Neural progenitor cell (in vitro differentiated cells): ENCODE data around the gene GTF2IRD1. TPM values are rescaled to one million over a fixed set of nuclear protein-coding genes. Genes with fewer than 3 reads are reported as not detected.
A peak's percentile ranks its signal among the peaks of the same experiment; 100 is the strongest.

Experiments used
- DNase-seq: peaks from one replicate; pipeline ENCODE4 v3.0.0-alpha.2; 2016; ENCODE audit warnings: low spot score
- H2AFZ ChIP-seq: fragments of 200-600 bp; sonication (generic); replicated peaks from 2 replicates; pipeline ENCODE4 v1.6.1; 2016; ENCODE audit warnings: antibody characterized with exemption
- H3F3A ChIP-seq: fragments of 200-600 bp; sonication (generic); 2 replicates; pipeline ENCODE4 v1.6.1; 2016; ENCODE audit warnings: antibody characterized with exemption, low read depth
- H3K27ac ChIP-seq: fragments of 200-600 bp; sonication (generic); 2 replicates; pipeline ENCODE4 v1.5.1; 2016; ENCODE audit warnings: mild to moderate bottlenecking
- H3K27me3 ChIP-seq: fragments of 200-600 bp; sonication (generic); 2 replicates; pipeline ENCODE4 v1.6.1; 2016; ENCODE audit warnings: mild to moderate bottlenecking, moderate library complexity
- H3K36me3 ChIP-seq: fragments of 200-600 bp; sonication (generic); 2 replicates; pipeline ENCODE4 v1.5.1; 2016
- H3K4me1 ChIP-seq: fragments of 200-600 bp; sonication (generic); 2 replicates; pipeline ENCODE4 v1.6.1; 2016; ENCODE audit warnings: mixed run types
- H3K4me2 ChIP-seq: fragments of 200-600 bp; sonication (generic); 2 replicates; pipeline ENCODE4 v1.6.1; 2016
- H3K4me3 ChIP-seq: fragments of 200-600 bp; sonication (generic); 2 replicates; pipeline ENCODE4 v1.5.1; 2016
- H3K79me2 ChIP-seq: fragments of 200-600 bp; sonication (generic); 2 replicates; pipeline ENCODE4 v1.6.1; 2016; ENCODE audit warnings: low read depth
- H3K9ac ChIP-seq: fragments of 200-600 bp; sonication (generic); 2 replicates; pipeline ENCODE4 v1.6.1; 2016
- H3K9me3 ChIP-seq: fragments of 200-600 bp; sonication (generic); 2 replicates; pipeline ENCODE4 v1.5.1; 2016; ENCODE audit warnings: low read depth
- H4K20me1 ChIP-seq: fragments of 200-600 bp; sonication (generic); 2 replicates; pipeline ENCODE4 v1.6.1; 2016; ENCODE audit warnings: low read depth
- H3K27ac Mint-ChIP-seq: 3 replicates; pipeline ENCODE4 v1.8.0; 2021; ENCODE audit warnings: mixed read lengths
- H3K27me3 Mint-ChIP-seq: 2 replicates; pipeline ENCODE4 v1.8.0; 2022; ENCODE audit warnings: low read depth, mild to moderate bottlenecking, inconsistent platforms, moderate library complexity, mixed read lengths; ENCODE audit not compliant: insufficient read depth
- H3K36me3 Mint-ChIP-seq: 3 replicates; pipeline ENCODE4 v1.8.0; 2021; ENCODE audit warnings: mixed read lengths
- H3K4me1 Mint-ChIP-seq: 3 replicates; pipeline ENCODE4 v1.8.0; 2021; ENCODE audit warnings: mixed read lengths
- H3K4me3 Mint-ChIP-seq: 3 replicates; pipeline ENCODE4 v1.8.0; 2021; ENCODE audit warnings: mild to moderate bottlenecking, moderate library complexity, mixed read lengths
- H3K9me3 Mint-ChIP-seq: 3 replicates; pipeline ENCODE4 v1.8.0; 2020; ENCODE audit warnings: mixed read lengths
- CTCF ChIP-seq: fragments of 200-600 bp; sonication (generic); IDR thresholded peaks from 2 replicates; pipeline ENCODE4 v1.5.1; 2017; ENCODE audit warnings: antibody characterized with exemption, mild to moderate bottlenecking
- EZH2 ChIP-seq: fragments of 200-600 bp; sonication (generic); IDR thresholded peaks from 2 replicates; pipeline ENCODE4 v1.6.1; 2017; ENCODE audit warnings: antibody characterized with exemption, mild to moderate bottlenecking, moderate library complexity
- EZH2phosphoT487 ChIP-seq: fragments of 200-600 bp; sonication (generic); IDR thresholded peaks from 2 replicates; pipeline ENCODE4 v1.6.1; 2017; ENCODE audit warnings: antibody characterized with exemption
- total RNA-seq: library from RNA; depleted of rRNA; stranded (reverse); fragments of >200 nt; gene quantifications from 2 replicates; pipeline ENCODE4 v1.2.3, GENCODE V29; 2015; ENCODE audit warnings: low replicate concordance

The GTF2IRD1 gene
- total RNA-seq, 1 donor from 2014 or later = 25.6 TPM

- peaks cover 99% of the 10 kb centered on the region for H3K79me2 ChIP-seq
- DNase-seq = no peak
- no peaks in the 10 kb centered on the region for H3K27me3 ChIP-seq
- H3K4me1 ChIP-seq = peaks cover 20% of the 10 kb centered on the region
- no peak overlapping the region for H3K4me3 ChIP-seq
- Mint-ChIP-seq H3K4me3 (no peak overlapping the region), H3K27ac (peak overlapping the region; percentile 66), H3K4me1 (peaks cover 38% of the 10 kb centered on the region), H3K36me3 (no peaks in the 10 kb centered on the region), H3K27me3 (peaks cover 3% of the 10 kb centered on the region), H3K9me3 (no peaks in the 10 kb centered on the region)
- H3K36me3 ChIP-seq = no peaks in the 10 kb centered on the region
- H3K9me3 ChIP-seq = no peaks in the 10 kb centered on the region
- no peak overlapping the region for H3K9ac ChIP-seq
- H3K27ac ChIP-seq = no peak overlapping the region
- H3K4me2 ChIP-seq = no peak overlapping the region
- peaks cover 19% of the 10 kb centered on the region for H3F3A ChIP-seq
- no peak overlapping the region for H2AFZ ChIP-seq
- TF ChIP-seq CTCF (no peak), EZH2phosphoT487 (no peak), EZH2 (no peak)
- H4K20me1 ChIP-seq = peaks cover 99% of the 10 kb centered on the region
Measured at GRCh38 chr7:74475987-74476350, 22.3 kb downstream of the GTF2IRD1 start.

- Mint-ChIP-seq H3K27me3 (peaks cover 3% of the 10 kb centered on the region), H3K4me1 (peaks cover 44% of the 10 kb centered on the region), H3K9me3 (no peaks in the 10 kb centered on the region), H3K36me3 (no peaks in the 10 kb centered on the region), H3K27ac (no peak overlapping the region), H3K4me3 (no peak overlapping the region)
- no peak for DNase-seq
- peaks cover 25% of the 10 kb centered on the region for H3F3A ChIP-seq
- H3K9ac ChIP-seq = no peak overlapping the region
- H3K4me3 ChIP-seq = no peak overlapping the region
- no peaks in the 10 kb centered on the region for H3K27me3 ChIP-seq
- no peaks in the 10 kb centered on the region for H3K36me3 ChIP-seq
- H2AFZ ChIP-seq = no peak overlapping the region
- no peak overlapping the region for H3K4me2 ChIP-seq
- H3K27ac ChIP-seq = no peak overlapping the region
- H3K4me1 ChIP-seq = peaks cover 24% of the 10 kb centered on the region
- TF ChIP-seq CTCF (no peak), EZH2phosphoT487 (no peak), EZH2 (no peak)
- H4K20me1 ChIP-seq = peaks cover 100% of the 10 kb centered on the region
- H3K9me3 ChIP-seq = no peaks in the 10 kb centered on the region
- peaks cover 99% of the 10 kb centered on the region for H3K79me2 ChIP-seq
Measured at GRCh38 chr7:74476626-74477025, 22.9 kb downstream of the GTF2IRD1 start.

- Histone ChIP-seq H2AFZ (no peak overlapping the region), H3K27ac (no peak overlapping the region), H4K20me1 (peaks cover 100% of the 10 kb centered on the region), H3K36me3 (no peaks in the 10 kb centered on the region), H3K9me3 (no peaks in the 10 kb centered on the region), H3K4me1 (peaks cover 27% of the 10 kb centered on the region), H3K9ac (no peak overlapping the region), H3K4me2 (no peak overlapping the region), H3K79me2 (peaks cover 99% of the 10 kb centered on the region), H3K4me3 (no peak overlapping the region), H3F3A (peaks cover 26% of the 10 kb centered on the region), H3K27me3 (no peaks in the 10 kb centered on the region)
- Mint-ChIP-seq H3K36me3 (no peaks in the 10 kb centered on the region), H3K4me3 (no peak overlapping the region), H3K4me1 (peaks cover 56% of the 10 kb centered on the region), H3K9me3 (no peaks in the 10 kb centered on the region), H3K27me3 (peaks cover 5% of the 10 kb centered on the region), H3K27ac (no peak overlapping the region)
- DNase-seq = no peak
- TF ChIP-seq EZH2phosphoT487 (no peak), EZH2 (no peak), CTCF (no peak)
Measured at GRCh38 chr7:74478671-74479065, 25.0 kb downstream of the GTF2IRD1 start.
